Adrenal gland (tissue), 5 donors: ENCODE results near the gene USF1.
A peak's percentile ranks its signal among the peaks of the same experiment; 100 is the strongest.

Experiments
- POLR2A ChIP-seq, 2 donors: fragments of 450-650 bp; IDR thresholded peaks; one replicate each; pipeline ENCODE4 v1.6.1; 2017; ENCODE audit warnings: antibody characterized with exemption in 2 of 2, mild to moderate bottlenecking in 2 of 2, moderate library complexity in 1 of 2
- TF ChIP-seq, protein P1 (sequence below), 6 experiments: fragments of 450-650 bp in 4 of 6; fragments of 200-600 bp in 2 of 6; sonication (generic) in 1 of 6; IDR thresholded peaks; 1 replicate in 5 of 6; 2 replicates in 1 of 6; pipeline versions ENCODE4 v1.5.1 to v1.8.0; 2016 to 2021; ENCODE audit warnings: antibody characterized with exemption in 6 of 6, mild to moderate bottlenecking in 2 of 6, moderate library complexity in 1 of 6
- donor health status: DM: no; HTN: no; CAD: no.

- TF ChIP-seq, protein P1, sequence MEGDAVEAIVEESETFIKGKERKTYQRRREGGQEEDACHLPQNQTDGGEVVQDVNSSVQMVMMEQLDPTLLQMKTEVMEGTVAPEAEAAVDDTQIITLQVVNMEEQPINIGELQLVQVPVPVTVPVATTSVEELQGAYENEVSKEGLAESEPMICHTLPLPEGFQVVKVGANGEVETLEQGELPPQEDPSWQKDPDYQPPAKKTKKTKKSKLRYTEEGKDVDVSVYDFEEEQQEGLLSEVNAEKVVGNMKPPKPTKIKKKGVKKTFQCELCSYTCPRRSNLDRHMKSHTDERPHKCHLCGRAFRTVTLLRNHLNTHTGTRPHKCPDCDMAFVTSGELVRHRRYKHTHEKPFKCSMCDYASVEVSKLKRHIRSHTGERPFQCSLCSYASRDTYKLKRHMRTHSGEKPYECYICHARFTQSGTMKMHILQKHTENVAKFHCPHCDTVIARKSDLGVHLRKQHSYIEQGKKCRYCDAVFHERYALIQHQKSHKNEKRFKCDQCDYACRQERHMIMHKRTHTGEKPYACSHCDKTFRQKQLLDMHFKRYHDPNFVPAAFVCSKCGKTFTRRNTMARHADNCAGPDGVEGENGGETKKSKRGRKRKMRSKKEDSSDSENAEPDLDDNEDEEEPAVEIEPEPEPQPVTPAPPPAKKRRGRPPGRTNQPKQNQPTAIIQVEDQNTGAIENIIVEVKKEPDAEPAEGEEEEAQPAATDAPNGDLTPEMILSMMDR (IDR thresholded peaks at IDR 0.05), result peak in 2 of 6 experiments; percentile 9
- peak; percentile 39 to 66 for TF ChIP-seq POLR2A (IDR thresholded peaks at IDR 0.05)
Observed at GRCh38 chr1:161044908-161045735, 655 bp downstream of the USF1 start.
